Tongue (tissue), 2 donors: ENCODE data around the gene TNS2. TPM values are rescaled to one million over a fixed set of nuclear protein-coding genes. Genes with fewer than 3 reads are reported as not detected.
"Not testable (repeated sequence)": the region's sequence is repeated elsewhere in the genome, so short reads cannot be mapped to it uniquely, and the experiment has no call there.

Experiments used
- DNase-seq: peaks from one replicate; pipeline ENCODE4 v3.0.0-alpha.2; 2015
- total RNA-seq: library from RNA; depleted of rRNA; stranded (reverse); fragments of >200 nt; gene quantifications from one replicate; pipeline ENCODE4 v1.2.3, GENCODE V29; 2014

TNS2 gene
- total RNA-seq, 1 donor from 2014 or later = 44.4 TPM

GRCh38 chr12:53096089-53096741 is 46.4 kb downstream of the TNS2 start:
- DNase-seq = peak; percentile 75

GRCh38 chr12:53096759-53097158 is 46.9 kb downstream of the TNS2 start:
- no peak for DNase-seq

DNA sequence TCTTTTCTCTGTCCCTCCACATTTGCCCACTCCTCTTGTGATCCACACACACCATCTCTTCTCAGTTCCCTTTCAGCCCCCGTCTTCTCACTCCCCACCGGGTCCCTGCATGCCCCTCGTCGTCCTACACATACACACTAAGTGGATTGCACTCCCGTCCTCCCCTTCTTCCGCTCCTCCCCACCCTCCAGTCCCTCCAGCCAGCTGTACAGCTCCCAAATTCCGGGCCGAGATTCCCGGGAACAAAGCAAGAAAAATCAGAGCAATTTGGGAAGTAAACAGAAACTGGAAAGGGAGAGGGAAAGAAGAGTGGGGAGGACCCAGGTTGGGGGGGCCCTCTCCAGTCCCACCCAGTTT is 47.3 kb downstream of the TNS2 start:
- DNase-seq = no peak

DNA sequence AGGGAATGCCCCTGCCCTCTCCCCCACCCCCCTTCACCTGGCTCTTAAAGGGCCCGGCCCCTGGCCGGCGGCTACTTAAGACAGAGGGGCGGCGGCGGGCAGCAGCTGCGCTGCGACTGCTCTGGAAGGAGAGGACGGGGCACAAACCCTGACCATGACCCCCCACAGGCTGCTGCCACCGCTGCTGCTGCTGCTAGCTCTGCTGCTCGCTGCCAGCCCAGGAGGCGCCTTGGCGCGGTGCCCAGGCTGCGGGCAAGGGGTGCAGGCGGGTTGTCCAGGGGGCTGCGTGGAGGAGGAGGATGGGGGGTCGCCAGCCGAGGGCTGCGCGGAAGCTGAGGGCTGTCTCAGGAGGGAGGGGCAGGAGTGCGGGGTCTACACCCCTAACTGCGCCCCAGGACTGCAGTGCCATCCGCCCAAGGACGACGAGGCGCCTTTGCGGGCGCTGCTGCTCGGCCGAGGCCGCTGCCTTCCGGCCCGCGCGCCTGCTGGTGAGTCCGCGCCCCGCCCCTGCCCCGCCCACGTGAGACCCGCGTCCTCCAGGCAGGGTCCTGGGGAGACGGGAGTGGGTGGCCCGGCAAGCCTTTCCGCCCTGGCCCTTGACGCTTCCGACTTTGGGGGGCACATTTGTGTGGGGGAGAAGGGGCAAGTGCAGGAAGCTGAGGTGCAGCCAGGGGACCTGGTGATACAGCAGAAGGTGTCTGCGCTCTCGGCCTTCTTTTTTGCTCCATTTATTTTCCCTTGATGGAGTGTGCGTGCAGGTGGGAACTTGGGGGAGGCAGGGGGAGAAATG is 47.9 kb downstream of the TNS2 start, which contains the start of gene IGFBP6:
Gene IGFBP6, plus strand, starts transcription at position 104 of the 790 bp plus-strand sequence. Its CDS starts 51 bp downstream, at position 155.
- DNase-seq = peak; percentile 77

DNA sequence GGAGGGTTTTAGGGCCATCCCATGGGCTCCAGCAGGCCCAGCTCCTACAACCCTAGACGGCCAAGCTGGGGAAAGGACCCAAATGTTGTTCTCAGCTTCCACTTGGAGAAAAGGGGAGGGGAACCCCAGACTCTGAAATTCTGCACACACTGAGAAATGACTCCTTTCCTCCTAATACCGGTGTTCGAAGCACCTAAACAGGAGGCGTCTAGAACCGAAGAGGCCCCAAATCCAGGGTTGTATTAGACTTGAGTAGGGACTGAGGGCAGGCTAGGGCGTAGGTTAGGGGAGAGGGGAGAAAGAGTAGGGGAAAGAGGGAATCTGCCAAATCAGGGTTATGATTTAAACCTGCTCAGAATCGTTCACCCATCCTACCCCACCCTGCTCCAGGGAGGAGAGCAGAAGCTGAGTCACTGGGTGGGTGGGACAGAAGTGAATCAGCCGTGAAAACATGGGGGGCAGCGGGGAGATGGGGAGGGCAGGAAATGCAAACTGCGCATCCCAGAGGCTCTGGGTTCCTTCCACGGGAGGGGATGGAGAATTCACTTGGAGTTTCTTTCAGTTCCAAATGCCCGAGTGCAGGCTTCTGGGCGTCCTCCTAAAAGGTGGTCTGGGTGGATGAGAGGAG is 48.6 kb downstream of the TNS2 start:
- DNase-seq = peak; percentile 39

DNA sequence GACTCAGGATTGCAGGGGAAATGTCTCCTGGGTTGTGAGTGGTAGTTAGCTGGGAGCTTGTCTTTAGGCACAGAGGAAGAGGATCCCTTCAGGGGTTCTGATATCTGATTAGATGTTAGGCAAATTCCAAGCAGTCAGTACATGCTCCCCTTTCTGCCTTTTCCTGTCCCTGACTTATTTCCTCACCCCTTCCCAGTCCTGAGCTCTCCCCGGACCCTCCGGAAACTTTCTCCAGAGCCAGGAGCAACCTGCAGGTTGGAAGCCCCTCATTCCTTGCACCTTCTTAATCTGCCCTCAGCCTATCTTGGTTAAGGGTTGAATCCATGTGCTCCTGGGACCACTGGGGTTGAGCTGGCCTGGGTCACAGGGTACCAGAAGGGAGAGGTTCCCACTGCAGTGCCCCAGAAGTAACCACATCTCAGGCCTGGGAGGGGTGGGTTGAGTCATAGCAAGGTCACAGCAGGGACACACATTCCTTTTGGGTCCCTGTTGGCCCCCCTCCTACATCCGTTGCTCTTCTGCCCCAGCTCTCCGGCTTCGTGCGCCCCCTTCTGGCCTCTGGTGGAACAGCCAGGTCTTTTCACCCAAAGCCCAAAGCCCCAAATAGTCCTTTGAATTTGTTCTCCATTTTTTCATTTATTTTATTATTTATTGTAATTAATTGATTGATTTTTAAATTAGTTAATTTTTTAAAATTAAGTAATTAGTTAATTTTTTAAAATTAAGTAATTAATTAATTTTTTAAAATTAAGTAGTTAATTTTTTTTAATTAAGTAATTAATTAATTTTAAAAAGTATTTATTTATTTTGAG is 49.4 kb downstream of the TNS2 start:
- DNase-seq = peak; percentile 95

- DNase-seq = no peak
Observed at GRCh38 chr12:53100466-53101151, 50.7 kb downstream of the TNS2 start.

GRCh38 chr12:53101266-53101665 is 51.4 kb downstream of the TNS2 start:
- DNase-seq = no peak

- DNase-seq = no peak
Observed at GRCh38 chr12:53101931-53102781, 52.3 kb downstream of the TNS2 start.

- DNase-seq = no peak
Observed at GRCh38 chr12:53102883-53103807, 53.3 kb downstream of the TNS2 start, which contains the start of gene SOAT2. SOAT2 (plus strand) TSS chr12:53103486; CDS start chr12:53103578, 92 bp downstream.

GRCh38 chr12:53103860-53104305 is 54.0 kb downstream of the TNS2 start:
- DNase-seq = no peak

DNA sequence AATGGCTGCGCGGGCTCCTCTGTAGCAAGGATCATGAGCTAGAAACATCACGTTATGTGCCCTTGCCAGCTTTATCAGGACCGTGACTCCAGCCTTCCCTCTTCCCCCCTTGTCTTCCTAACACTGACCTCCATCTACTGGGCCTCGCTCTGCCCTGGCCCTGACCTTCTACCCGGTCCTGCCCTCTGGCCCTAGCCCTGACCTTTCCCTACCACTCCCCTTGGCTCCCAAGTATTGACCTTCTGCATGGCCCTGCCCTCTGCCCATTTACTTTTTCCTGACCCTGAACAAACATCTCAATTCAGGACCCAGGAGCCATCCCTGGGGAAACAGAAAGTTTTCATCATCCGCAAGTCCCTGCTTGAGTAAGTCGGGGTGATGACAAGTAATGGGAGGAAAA is 55.4 kb downstream of the TNS2 start:
- no peak for DNase-seq

- DNase-seq = no peak
Observed at GRCh38 chr12:53105712-53106439, 56.0 kb downstream of the TNS2 start.

- peak; percentile 22 for DNase-seq
Observed at GRCh38 chr12:53107122-53107521, 57.3 kb downstream of the TNS2 start.

- not testable (repeated sequence) for DNase-seq
Observed at GRCh38 chr12:53112431-53112830, 62.6 kb downstream of the TNS2 start.

- DNase-seq = no peak
Observed at GRCh38 chr12:53113136-53113705, 63.4 kb downstream of the TNS2 start.

DNA sequence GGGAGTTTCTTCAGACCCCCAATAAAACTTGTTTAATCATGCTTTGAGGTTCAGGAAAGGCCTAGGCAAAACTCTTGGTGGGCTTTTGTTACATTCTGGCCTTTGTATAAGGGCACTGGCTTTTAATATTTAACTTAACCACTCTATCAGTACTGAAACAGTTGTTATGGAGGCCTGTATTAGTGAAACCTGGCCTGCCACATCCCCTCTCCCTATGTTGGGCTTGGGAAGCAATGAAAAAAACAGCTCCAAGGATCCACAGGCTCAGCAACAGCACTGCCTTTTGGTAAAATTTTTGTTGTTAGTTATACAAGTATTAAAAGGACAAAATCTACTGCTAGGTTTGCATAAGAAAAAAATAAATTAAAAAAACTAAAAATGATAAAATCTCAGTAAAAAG is 64.1 kb downstream of the TNS2 start:
- no peak for DNase-seq
